ENCODE data around the gene MDN1. TPM values are rescaled to one million over a fixed set of nuclear protein-coding genes. Genes with fewer than 3 reads are reported as not detected.

MDN1 gene
- total RNA-seq, 4 donors from 2014 or later, result 23.3 to 41.3 (median 24.5) TPM

GRCh38 chr6:89649682-89650081, 169.9 kb downstream of the MDN1 start:
- TF ChIP-seq CTCF (IDR thresholded peaks at IDR 0.05; ENCODE audit: low read depth), result no peak

- TF ChIP-seq CTCF (IDR thresholded peaks at IDR 0.05; ENCODE audit: low read depth), result no peak
These were observed 174.7 kb downstream of the MDN1 start for GRCh38 chr6:89644864-89645263.

- TF ChIP-seq CTCF (IDR thresholded peaks at IDR 0.05; ENCODE audit: low read depth), result no peak
These were observed 176.2 kb downstream of the MDN1 start for GRCh38 chr6:89643406-89643805.

- TF ChIP-seq CTCF (IDR thresholded peaks at IDR 0.05; ENCODE audit: low read depth), result no peak
These were observed 176.6 kb downstream of the MDN1 start for GRCh38 chr6:89642956-89643355.

- TF ChIP-seq CTCF (IDR thresholded peaks at IDR 0.05; ENCODE audit: low read depth), result no peak
These were observed 178.8 kb downstream of the MDN1 start for GRCh38 chr6:89640804-89641203.

GRCh38 chr6:89638320-89639195, 181.0 kb downstream of the MDN1 start, which contains the start of gene LYRM2:
LYRM2 (minus strand) TSS chr6:89638747; CDS start chr6:89638716, 31 bp downstream.
- TF ChIP-seq CTCF (IDR thresholded peaks at IDR 0.05; ENCODE audit: low read depth), result no peak

GRCh38 chr6:89637960-89638319, 181.7 kb downstream of the MDN1 start:
- no peak for TF ChIP-seq CTCF (IDR thresholded peaks at IDR 0.05; ENCODE audit: low read depth)

Measured in subcutaneous adipose tissue (tissue), 4 donors.